BE2C (cell line): ENCODE measurements around the gene TMIGD2.
"Not testable (repeated sequence)": the region's sequence is repeated elsewhere in the genome, so short reads cannot be mapped to it uniquely, and the experiment has no call there.

Source experiments
- DNase-seq: peaks from one replicate; pipeline ENCODE4 v3.0.0-alpha.2; 2020
- H3K27me3 ChIP-seq: fragments of 250-450 bp; sonication (Bioruptor Pico); 2 replicates; pipeline ENCODE4 v1.5.1; 2020; ENCODE audit warnings: mild to moderate bottlenecking
- H3K36me3 ChIP-seq: fragments of 250-450 bp; sonication (Bioruptor Pico); 2 replicates; pipeline ENCODE4 v1.5.1; 2020; ENCODE audit warnings: mild to moderate bottlenecking
- H3K4me1 ChIP-seq: fragments of 250-450 bp; sonication (Bioruptor Pico); 2 replicates; pipeline ENCODE4 v1.5.1; 2020
- H3K4me3 ChIP-seq: 2 replicates; pipeline ENCODE4 v1.5.1; 2011; ENCODE audit warnings: low read depth, low read length
- H3K9me3 ChIP-seq: fragments of 250-450 bp; sonication (Bioruptor Pico); 2 replicates; pipeline ENCODE4 v1.5.1; 2020
- CTCF ChIP-seq: IDR thresholded peaks from 2 replicates; pipeline ENCODE4 v1.5.1; 2012; ENCODE audit warnings: mild to moderate bottlenecking, low read depth, low read length

The TMIGD2 gene

GRCh38 chr19:4257025-4257424 is 45.2 kb downstream of the TMIGD2 start:
- no peaks in the 10 kb centered on the region for H3K4me1 ChIP-seq
- peaks cover 72% of the 10 kb centered on the region for H3K36me3 ChIP-seq
- TF ChIP-seq CTCF = no peak
- no peak overlapping the region for H3K4me3 ChIP-seq
- no peak for DNase-seq
- H3K9me3 ChIP-seq = no peaks in the 10 kb centered on the region; the same call in 1 of the 2 replicates
- no peaks in the 10 kb centered on the region for H3K27me3 ChIP-seq

- Histone ChIP-seq H3K36me3 (peaks cover 76% of the 10 kb centered on the region), H3K9me3 (no peaks in the 10 kb centered on the region; the same call in 1 of the 2 replicates), H3K4me3 (no peak overlapping the region), H3K4me1 (no peaks in the 10 kb centered on the region), H3K27me3 (no peaks in the 10 kb centered on the region)
- TF ChIP-seq CTCF = peak; percentile 35; the same call in 1 of the 2 replicates
- DNase-seq = no peak
These were observed 45.6 kb downstream of the TMIGD2 start for GRCh38 chr19:4256563-4256962.

- no peaks in the 10 kb centered on the region; the same call in 1 of the 2 replicates for H3K4me1 ChIP-seq
- TF ChIP-seq CTCF = peak; percentile 75
- peak within 1 kb of the TSS; percentile 87 for H3K4me3 ChIP-seq
- H3K36me3 ChIP-seq = peaks cover 34% of the 10 kb centered on the region
- H3K27me3 ChIP-seq = no peaks in the 10 kb centered on the region
- DNase-seq = peak; percentile 100
- peaks cover under 1% of the 10 kb centered on the region; the same call in 1 of the 2 replicates for H3K9me3 ChIP-seq
These were observed 55.2 kb downstream of the TMIGD2 start, which contains the start of gene YJU2 for GRCh38 chr19:4246767-4247593. TSS of gene YJU2 (plus strand) at chr19:4247080. CDS start at chr19:4247147, 67 bp downstream.

GRCh38 chr19:4245938-4246337 is 56.3 kb downstream of the TMIGD2 start:
- DNase-seq, H3K9me3 ChIP-seq, H3K27me3 ChIP-seq, H3K4me1 ChIP-seq, H3K4me3 ChIP-seq: not testable (repeated sequence)
- H3K36me3 ChIP-seq = peaks cover 23% of the 10 kb centered on the region
